ENCODE data around the gene SAMD4B.

GRCh38 chr19:39430675-39431593 is 88.7 kb downstream of the SAMD4B start:
- TF ChIP-seq POLR2A (IDR thresholded peaks at IDR 0.05) (no peak), EP300 (IDR thresholded peaks at IDR 0.05) (no peak)
- TF ChIP-seq, protein P1, sequence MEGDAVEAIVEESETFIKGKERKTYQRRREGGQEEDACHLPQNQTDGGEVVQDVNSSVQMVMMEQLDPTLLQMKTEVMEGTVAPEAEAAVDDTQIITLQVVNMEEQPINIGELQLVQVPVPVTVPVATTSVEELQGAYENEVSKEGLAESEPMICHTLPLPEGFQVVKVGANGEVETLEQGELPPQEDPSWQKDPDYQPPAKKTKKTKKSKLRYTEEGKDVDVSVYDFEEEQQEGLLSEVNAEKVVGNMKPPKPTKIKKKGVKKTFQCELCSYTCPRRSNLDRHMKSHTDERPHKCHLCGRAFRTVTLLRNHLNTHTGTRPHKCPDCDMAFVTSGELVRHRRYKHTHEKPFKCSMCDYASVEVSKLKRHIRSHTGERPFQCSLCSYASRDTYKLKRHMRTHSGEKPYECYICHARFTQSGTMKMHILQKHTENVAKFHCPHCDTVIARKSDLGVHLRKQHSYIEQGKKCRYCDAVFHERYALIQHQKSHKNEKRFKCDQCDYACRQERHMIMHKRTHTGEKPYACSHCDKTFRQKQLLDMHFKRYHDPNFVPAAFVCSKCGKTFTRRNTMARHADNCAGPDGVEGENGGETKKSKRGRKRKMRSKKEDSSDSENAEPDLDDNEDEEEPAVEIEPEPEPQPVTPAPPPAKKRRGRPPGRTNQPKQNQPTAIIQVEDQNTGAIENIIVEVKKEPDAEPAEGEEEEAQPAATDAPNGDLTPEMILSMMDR (IDR thresholded peaks at IDR 0.05), result no peak

All from stomach (tissue), 4 donors.